ENCODE data around the gene AKR1A1.
A peak's percentile ranks its signal among the peaks of the same experiment; 100 is the strongest.
"Not testable (repeated sequence)": the region's sequence is repeated elsewhere in the genome, so short reads cannot be mapped to it uniquely, and the experiment has no call there.

AKR1A1 gene

GRCh38 chr1:45550401-45551351, at the start of gene AKR1A1:
Gene AKR1A1 (plus strand): TSS chr1:45550826. CDS start chr1:45561795, 10,969 bp downstream.
- peak; percentile 83 for DNase-seq (ENCODE audit: low read depth)

GRCh38 chr1:45501505-45501859, 49.1 kb upstream of the AKR1A1 start:
- DNase-seq (ENCODE audit: low read depth), result no peak

- DNase-seq (ENCODE audit: low read depth), result no peak
These were observed 46.9 kb upstream of the AKR1A1 start for GRCh38 chr1:45503462-45504360.

- no peak for DNase-seq (ENCODE audit: low read depth)
These were observed 43.4 kb upstream of the AKR1A1 start for GRCh38 chr1:45507195-45507594.

- no peak for DNase-seq (ENCODE audit: low read depth)
These were observed 42.7 kb upstream of the AKR1A1 start for GRCh38 chr1:45507893-45508292.

GRCh38 chr1:45508295-45509151, 42.1 kb upstream of the AKR1A1 start:
- DNase-seq (ENCODE audit: low read depth), result no peak

- no peak for DNase-seq (ENCODE audit: low read depth)
These were observed 40.3 kb upstream of the AKR1A1 start for GRCh38 chr1:45510036-45510971.

- no peak for DNase-seq (ENCODE audit: low read depth)
These were observed 39.6 kb upstream of the AKR1A1 start for GRCh38 chr1:45510972-45511527.

GRCh38 chr1:45512641-45513054, 38.0 kb upstream of the AKR1A1 start:
- no peak for DNase-seq (ENCODE audit: low read depth)

GRCh38 chr1:45513532-45514260, 36.9 kb upstream of the AKR1A1 start:
- DNase-seq (ENCODE audit: low read depth), result not testable (repeated sequence)

GRCh38 chr1:45516036-45516435, 34.6 kb upstream of the AKR1A1 start:
- DNase-seq (ENCODE audit: low read depth), result no peak

- DNase-seq (ENCODE audit: low read depth), result no peak
These were observed 34.2 kb upstream of the AKR1A1 start for GRCh38 chr1:45516465-45516864.

- not testable (repeated sequence) for DNase-seq (ENCODE audit: low read depth)
These were observed 32.3 kb upstream of the AKR1A1 start for GRCh38 chr1:45518366-45518765.

- DNase-seq (ENCODE audit: low read depth), result no peak
These were observed 31.7 kb upstream of the AKR1A1 start for GRCh38 chr1:45518910-45519309.

- not testable (repeated sequence) for DNase-seq (ENCODE audit: low read depth)
These were observed 30.9 kb upstream of the AKR1A1 start for GRCh38 chr1:45519774-45520173.

- peak; percentile 91 for DNase-seq (ENCODE audit: low read depth)
These were observed 29.0 kb upstream of the AKR1A1 start, which contains the start of gene PRDX1 for GRCh38 chr1:45521413-45522323. Gene PRDX1 (minus strand): TSS chr1:45521884. CDS start chr1:45519043, 2,841 bp downstream.

- DNase-seq (ENCODE audit: low read depth), result no peak
These were observed 28.1 kb upstream of the AKR1A1 start for GRCh38 chr1:45522324-45523104.

GRCh38 chr1:45523516-45523915, 27.1 kb upstream of the AKR1A1 start:
- DNase-seq (ENCODE audit: low read depth), result not testable (repeated sequence)

Measured in stimulated activated CD8-positive, alpha-beta memory T cell treated with anti-CD3 and anti-CD28 coated beads, Interleukin-12 subunit alpha, Interleukin-12 subunit beta, amount 100 ng/mL, for 4 hours (primary cell).